HL-60 (cell line): Measurements from ENCODE around the gene BEND6.

Source experiments
- CTCF ChIP-seq: IDR thresholded peaks from one replicate; pipeline ENCODE4 v1.5.1; 2011; ENCODE audit warnings: low read length, control low read depth, inconsistent platforms; ENCODE audit not compliant: insufficient read depth
- POLR2AphosphoS5 ChIP-seq: IDR thresholded peaks from 2 replicates; pipeline ENCODE4 v1.6.1; 2012; ENCODE audit warnings: low read depth

- TF ChIP-seq CTCF (no peak), POLR2AphosphoS5 (no peak)
These were observed 24.1 kb upstream of the BEND6 start for GRCh38 chr6:56930846-56931245.
